HG03135 (cell line): Measurements from ENCODE around the gene GPX4.
A peak's percentile ranks its signal among the peaks of the same experiment; 100 is the strongest.

Experiments
- ATAC-seq: cut with Tn5 transposase; IDR thresholded peaks from one replicate; pipeline ENCODE4 v1.9.1; 2021; ENCODE audit warnings: mild to moderate bottlenecking, moderate library complexity; ENCODE audit not compliant: unreplicated experiment

The GPX4 gene

GRCh38 chr19:1103708-1104310, at the start of gene GPX4:
Gene GPX4, plus strand, starts transcription at chr19:1103994. Its CDS starts 50 bp downstream, at chr19:1104044.
- ATAC-seq, result peak; percentile 64

DNA sequence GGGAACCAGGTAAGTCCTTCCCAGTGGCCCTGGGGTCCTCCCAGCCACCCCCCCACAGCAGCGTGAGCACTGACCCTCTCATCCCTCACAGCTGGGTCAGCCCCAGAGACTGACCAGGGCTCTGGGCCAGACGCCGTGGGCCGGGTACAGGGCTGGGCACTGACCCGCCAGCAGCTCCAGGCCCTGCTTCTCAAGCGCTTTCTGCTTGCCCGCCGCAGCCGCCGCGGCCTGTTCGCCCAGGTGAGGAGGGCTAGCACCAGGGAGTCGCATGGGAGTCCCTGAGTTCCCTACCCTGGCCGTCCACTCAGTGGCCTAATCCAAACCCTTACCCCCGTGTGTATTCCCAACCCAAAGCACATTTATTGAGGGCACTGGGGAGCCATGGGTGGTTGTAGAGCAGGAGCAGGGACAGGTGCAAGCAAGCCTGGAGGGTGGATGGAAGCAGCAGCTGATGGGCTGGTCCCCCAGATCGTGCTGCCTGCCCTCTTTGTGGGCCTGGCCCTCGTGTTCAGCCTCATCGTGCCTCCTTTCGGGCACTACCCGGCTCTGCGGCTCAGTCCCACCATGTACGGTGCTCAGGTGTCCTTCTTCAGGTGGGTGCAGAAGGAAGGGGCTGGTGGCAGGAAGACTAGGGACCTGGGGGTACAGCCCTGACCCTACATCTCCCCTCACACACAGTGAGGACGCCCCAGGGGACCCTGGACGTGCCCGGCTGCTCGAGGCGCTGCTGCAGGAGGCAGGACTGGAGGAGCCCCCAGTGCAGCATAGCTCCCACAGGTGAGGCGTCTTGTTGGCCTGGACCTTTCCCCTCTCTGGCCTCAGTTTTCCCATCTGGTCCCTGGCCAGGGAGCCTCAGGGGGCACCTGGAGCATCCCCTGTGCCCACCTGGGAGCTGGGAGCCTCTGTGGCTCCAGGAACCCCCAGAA, 49.4 kb upstream of the GPX4 start:
- no peak for ATAC-seq

GRCh38 chr19:1055028-1055425, 48.8 kb upstream of the GPX4 start:
- ATAC-seq, result no peak

GRCh38 chr19:1055886-1056620, 47.7 kb upstream of the GPX4 start:
- no peak for ATAC-seq

- no peak for ATAC-seq
Measured at GRCh38 chr19:1057176-1057855, 46.5 kb upstream of the GPX4 start.

DNA sequence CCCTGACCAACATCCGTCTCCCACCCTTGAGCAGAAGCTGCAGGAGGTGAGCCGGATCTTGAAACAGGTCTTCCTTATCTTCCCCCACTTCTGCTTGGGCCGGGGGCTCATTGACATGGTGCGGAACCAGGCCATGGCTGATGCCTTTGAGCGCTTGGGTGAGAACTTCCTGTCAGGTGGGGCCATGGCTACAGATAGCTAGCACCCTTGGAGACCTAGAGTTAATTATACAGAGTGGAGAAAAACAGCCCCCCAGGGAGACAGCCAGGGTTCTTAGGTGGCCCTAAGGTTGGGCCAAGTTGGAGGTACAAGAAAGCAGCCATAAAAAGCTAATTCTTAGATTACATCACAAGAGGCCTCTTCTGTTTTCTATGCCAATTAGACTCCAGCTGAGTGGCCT, 45.7 kb upstream of the GPX4 start:
- ATAC-seq, result no peak

GRCh38 chr19:1060689-1061088, 43.1 kb upstream of the GPX4 start:
- no peak for ATAC-seq

DNA sequence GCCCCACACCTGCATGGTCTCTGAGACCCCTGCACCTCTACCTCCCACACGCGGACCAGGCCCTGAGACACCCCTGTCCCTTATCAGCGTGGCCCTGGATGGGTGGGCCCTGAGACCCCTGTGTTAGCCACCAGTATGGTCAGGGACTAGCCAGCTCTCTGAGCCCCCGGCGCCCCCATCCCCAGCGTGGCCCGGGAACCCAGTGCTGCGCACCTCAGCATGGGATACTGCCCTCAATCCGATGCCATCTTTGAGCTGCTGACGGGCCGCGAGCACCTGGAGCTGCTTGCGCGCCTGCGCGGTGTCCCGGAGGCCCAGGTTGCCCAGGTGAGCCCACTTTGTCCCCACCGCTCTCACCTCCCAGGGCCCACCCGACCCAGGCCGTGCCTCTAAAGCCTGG, 41.8 kb upstream of the GPX4 start:
- ATAC-seq, result no peak

GRCh38 chr19:1062387-1063029, 41.3 kb upstream of the GPX4 start:
- ATAC-seq, result no peak

- ATAC-seq, result no peak
Measured at GRCh38 chr19:1063030-1063908, 40.5 kb upstream of the GPX4 start.

- no peak for ATAC-seq
Measured at GRCh38 chr19:1063909-1064660, 39.7 kb upstream of the GPX4 start.

- no peak for ATAC-seq
Measured at GRCh38 chr19:1064661-1065605, 38.9 kb upstream of the GPX4 start.

GRCh38 chr19:1065606-1066109, 38.1 kb upstream of the GPX4 start:
- ATAC-seq, result no peak

- no peak for ATAC-seq
Measured at GRCh38 chr19:1066251-1066747, 37.5 kb upstream of the GPX4 start.

GRCh38 chr19:1066748-1067340, 37.0 kb upstream of the GPX4 start, which contains the start of gene ARHGAP45:
Gene ARHGAP45, plus strand, starts transcription at chr19:1067167. Its CDS starts 239 bp downstream, at chr19:1067406.
- peak; percentile 33 for ATAC-seq

GRCh38 chr19:1067341-1067957, 36.3 kb upstream of the GPX4 start:
- ATAC-seq, result peak; percentile 14
